HCEC 1CT (cell line): ENCODE measurements around the gene ACADVL.

ENCODE experiments used
- DNase-seq: peaks from one replicate; pipeline ENCODE4 v3.0.0-alpha.2; 2017

ACADVL gene

GRCh38 chr17:7217113-7217987 is 2.4 kb upstream of the ACADVL start:
- DNase-seq, result peak; percentile 37

GRCh38 chr17:7218166-7218565 is 1.6 kb upstream of the ACADVL start:
- no peak for DNase-seq

GRCh38 chr17:7218758-7219157 is 980 bp upstream of the ACADVL start:
- DNase-seq, result no peak

GRCh38 chr17:7219229-7219811 is 418 bp upstream of the ACADVL start:
- DNase-seq, result no peak

- DNase-seq, result peak; percentile 42
These were observed 997 bp downstream of the ACADVL start for GRCh38 chr17:7220593-7221277.

- DNase-seq, result no peak
These were observed 1.7 kb downstream of the ACADVL start for GRCh38 chr17:7221278-7222092.

- no peak for DNase-seq
These were observed 2.6 kb downstream of the ACADVL start for GRCh38 chr17:7222093-7222971.

GRCh38 chr17:7222972-7223292 is 3.2 kb downstream of the ACADVL start:
- DNase-seq, result no peak

- DNase-seq, result no peak
These were observed 3.6 kb downstream of the ACADVL start for GRCh38 chr17:7223375-7223774.

GRCh38 chr17:7224110-7224509 is 4.4 kb downstream of the ACADVL start:
- DNase-seq, result no peak

- DNase-seq, result no peak
These were observed 4.9 kb downstream of the ACADVL start for GRCh38 chr17:7224661-7225111.

- DNase-seq, result no peak
These were observed 6.1 kb downstream of the ACADVL start for GRCh38 chr17:7225711-7226331.

GRCh38 chr17:7226721-7227710 is 7.3 kb downstream of the ACADVL start:
- no peak for DNase-seq

- DNase-seq, result no peak
These were observed 9.2 kb downstream of the ACADVL start for GRCh38 chr17:7228920-7229319.

GRCh38 chr17:7229504-7229903 is 9.8 kb downstream of the ACADVL start:
- DNase-seq, result no peak

- no peak for DNase-seq
These were observed 12.4 kb downstream of the ACADVL start for GRCh38 chr17:7232114-7232513.

- DNase-seq, result no peak
These were observed 14.0 kb downstream of the ACADVL start for GRCh38 chr17:7233701-7234082.

- DNase-seq, result peak; percentile 93
These were observed 14.6 kb downstream of the ACADVL start, which contains the start of gene DVL2 for GRCh38 chr17:7234083-7234951. Gene DVL2, minus strand, starts transcription at chr17:7234517. Its CDS starts 255 bp downstream, at chr17:7234262.
